HCT116 (cell line): Measurements from ENCODE around the gene COL4A3. TPM values are rescaled to one million over a fixed set of nuclear protein-coding genes. Genes with fewer than 3 reads are reported as not detected.
"Not testable (repeated sequence)": the region's sequence is repeated elsewhere in the genome, so short reads cannot be mapped to it uniquely, and the experiment has no call there.

Experiments
- ATAC-seq: fragments of 200-7000 bp; cut with Tn5 transposase; 2 replicates; pipeline ENCODE4 v1.9.1; 2020; ENCODE audit warnings: mild to moderate bottlenecking, moderate library complexity
- BruUV-seq: library from RNA; stranded (reverse); fragments of 400-500 nt; replicated peaks from 2 replicates; lab custom pipeline; 2021; lab: Mats Ljungman, UMichigan
- CTCF ChIA-PET: fragments of 300-600 bp; sonication (Branson Sonifier 250); formaldehyde crosslinking; loops from one replicate; lab custom pipeline; 2021; ENCODE audit warnings: antibody characterized with exemption; lab: Charles Lee
- POLR2A ChIA-PET: fragments of 300-600, 350-600 bp; sonication (Branson Sonifier 250); formaldehyde crosslinking; loops from one replicate; lab custom pipeline; 2021; ENCODE audit warnings: antibody characterized with exemption; lab: Charles Lee
- RAD21 ChIA-PET, 2 experiments: fragments of 300-600 bp; sonication (Branson Sonifier 250); formaldehyde crosslinking; loops; one replicate each; lab custom pipeline; 2023; ENCODE audit warnings: low total read pairs in 2 of 2; ENCODE audit not compliant: uncharacterized antibody in 2 of 2, unreplicated experiment in 2 of 2, low non-redundant PET in 1 of 2; lab: Charles Lee
- DNase-seq: peaks from one replicate; pipeline ENCODE4 v3.0.0-alpha.2; 2010; ENCODE audit warnings: low read depth, low spot score
- H2AFZ ChIP-seq: fragments of 200-600 bp; shearing (Covaris generic), sonication (generic); 2 replicates; pipeline ENCODE4 v1.6.1; 2017; ENCODE audit warnings: low read depth, mixed run types, mixed read lengths, antibody characterized with exemption, low read length; ENCODE audit not compliant: poor library complexity, severe bottlenecking
- H3K27ac ChIP-seq: 2 replicates; pipeline ENCODE4 v1.5.1; 2012; ENCODE audit warnings: low read depth, low read length
- H3K27me3 ChIP-seq: fragments of 200-600 bp; sonication (generic); 2 replicates; pipeline ENCODE4 v1.6.1; 2016; ENCODE audit warnings: mixed run types, low read length, mixed read lengths; ENCODE audit not compliant: insufficient read depth
- H3K36me3 ChIP-seq, 2 experiments: fragments of 200-500 bp in 1 of 2; fragments of 200-600 bp in 1 of 2; sonication (Bioruptor generic) in 1 of 2; sonication (generic) in 1 of 2; 2 replicates each; pipeline versions ENCODE4 v1.5.1 to v1.6.1; 2014 to 2016; ENCODE audit warnings: low read length in 2 of 2, inconsistent platforms in 1 of 2, mixed read lengths in 1 of 2, mixed run types in 1 of 2; ENCODE audit not compliant: insufficient read depth in 2 of 2, control insufficient read depth in 1 of 2
- H3K4me1 ChIP-seq, 2 experiments: fragments of 200-600 bp in 1 of 2; sonication (generic) in 1 of 2; 2 replicates each; pipeline versions ENCODE4 v1.5.1 to v1.6.1; 2012 to 2017; ENCODE audit warnings: low read length in 2 of 2, inconsistent platforms in 1 of 2, mild to moderate bottlenecking in 1 of 2, mixed read lengths in 1 of 2, mixed run types in 1 of 2, moderate library complexity in 1 of 2; ENCODE audit not compliant: insufficient read depth in 2 of 2, control insufficient read depth in 1 of 2
- H3K4me2 ChIP-seq: fragments of 200-600 bp; sonication (generic); 2 replicates; pipeline ENCODE4 v1.6.1; 2017; ENCODE audit warnings: mixed run types, low read length, mixed read lengths
- H3K4me3 ChIP-seq, 2 experiments: fragments of 200-600 bp in 1 of 2; sonication (generic) in 1 of 2; replicated peaks in 1 of 2; 2 replicates each; pipeline ENCODE4 v1.5.1; 2011 to 2016; ENCODE audit warnings: low read length in 2 of 2, control low read depth in 1 of 2, low read depth in 1 of 2, mild to moderate bottlenecking in 1 of 2, mixed read lengths in 1 of 2, mixed run types in 1 of 2
- H3K79me2 ChIP-seq: fragments of 200-600 bp; sonication (generic); 2 replicates; pipeline ENCODE4 v1.6.1; 2017; ENCODE audit warnings: mild to moderate bottlenecking, mixed run types, low read length, moderate library complexity, mixed read lengths; ENCODE audit not compliant: insufficient read depth
- H3K9ac ChIP-seq: fragments of 200-600 bp; sonication (generic); 2 replicates; pipeline ENCODE4 v1.6.1; 2016; ENCODE audit warnings: low read length, mixed read lengths
- H3K9me2 ChIP-seq: fragments of 200-600 bp; sonication (generic), shearing (Covaris generic); 2 replicates; pipeline ENCODE4 v1.6.1; 2017; ENCODE audit warnings: mixed run types, mild to moderate bottlenecking, moderate library complexity; ENCODE audit not compliant: insufficient read depth
- H3K9me3 ChIP-seq, 2 experiments: fragments of 200-500 bp in 1 of 2; fragments of 200-600 bp in 1 of 2; sonication (Bioruptor generic) in 1 of 2; sonication (generic) in 1 of 2; 2 replicates each; pipeline ENCODE4 v1.6.1; 2014 to 2017; ENCODE audit warnings: low read length in 2 of 2, mixed read lengths in 2 of 2, inconsistent platforms in 1 of 2, low read depth in 1 of 2, mild to moderate bottlenecking in 1 of 2, mixed run types in 1 of 2, moderate library complexity in 1 of 2; ENCODE audit not compliant: control insufficient read depth in 1 of 2, insufficient read depth in 1 of 2
- H4K20me1 ChIP-seq: fragments of 200-600 bp; sonication (generic), shearing (Covaris generic); 2 replicates; pipeline ENCODE4 v1.6.1; 2017; ENCODE audit warnings: mixed run types, mild to moderate bottlenecking, moderate library complexity; ENCODE audit not compliant: insufficient read depth
- CBX3 ChIP-seq: IDR thresholded peaks from 2 replicates; pipeline ENCODE4 v1.6.1; 2012; ENCODE audit warnings: low read depth
- CEBPB ChIP-seq: IDR thresholded peaks from 2 replicates; pipeline ENCODE4 v1.6.1; 2012; ENCODE audit warnings: low read depth
- EGR1 ChIP-seq: IDR thresholded peaks from 2 replicates; pipeline ENCODE4 v1.6.1; 2012; ENCODE audit warnings: low read depth
- FOSL1 ChIP-seq: IDR thresholded peaks from 2 replicates; pipeline ENCODE4 v1.6.1; 2012; ENCODE audit warnings: low read depth
- JUND ChIP-seq: IDR thresholded peaks from 2 replicates; pipeline ENCODE4 v1.6.1; 2012
- POLR2A ChIP-seq: IDR thresholded peaks from 2 replicates; pipeline ENCODE4 v1.7.0; 2011; ENCODE audit warnings: borderline replicate concordance; ENCODE audit not compliant: insufficient read depth, insufficient read length; ENCODE audit errors: extremely low read depth
- POLR2AphosphoS5 ChIP-seq: IDR thresholded peaks from 2 replicates; pipeline ENCODE4 v1.6.1; 2011; ENCODE audit warnings: mild to moderate bottlenecking, low read depth, low read length, moderate library complexity
- RAD21 ChIP-seq: IDR thresholded peaks from 2 replicates; pipeline ENCODE4 v1.6.1; 2012; ENCODE audit warnings: low read depth, mild to moderate bottlenecking
- SIN3A ChIP-seq: IDR thresholded peaks from 2 replicates; pipeline ENCODE4 v1.6.1; 2012; ENCODE audit warnings: low read depth
- SRF ChIP-seq: IDR thresholded peaks from 2 replicates; pipeline ENCODE4 v1.6.1; 2012; ENCODE audit warnings: low read depth
- ZFX ChIP-seq: fragments of 450-650 bp; IDR thresholded peaks from 2 replicates; pipeline ENCODE4 v1.6.1; 2017
- ZNF274 ChIP-seq: fragments of 200-500 bp; sonication (Bioruptor generic); IDR thresholded peaks from 2 replicates; pipeline ENCODE4 v1.6.1; 2014; ENCODE audit warnings: mild to moderate bottlenecking, low read depth, low read length, inconsistent platforms
- intact Hi-C: fragments of 100-400 bp; cut with micrococcal nuclease; formaldehyde crosslinking; loops from 2 replicates; pipeline ENCODE4 v1.10.0; 2022
- total RNA-seq: library from RNA; stranded (reverse); gene quantifications from one replicate; pipeline ENCODE4 v1.2.1, GENCODE V29; 2021; ENCODE audit not compliant: unreplicated experiment
- TF ChIP-seq, protein P1 (sequence below): IDR thresholded peaks from 2 replicates; pipeline ENCODE4 v1.6.1; 2012; ENCODE audit warnings: low read depth

COL4A3 gene
- total RNA-seq, 1 experiment from 2014 or later, result 4.9 TPM

DNA sequence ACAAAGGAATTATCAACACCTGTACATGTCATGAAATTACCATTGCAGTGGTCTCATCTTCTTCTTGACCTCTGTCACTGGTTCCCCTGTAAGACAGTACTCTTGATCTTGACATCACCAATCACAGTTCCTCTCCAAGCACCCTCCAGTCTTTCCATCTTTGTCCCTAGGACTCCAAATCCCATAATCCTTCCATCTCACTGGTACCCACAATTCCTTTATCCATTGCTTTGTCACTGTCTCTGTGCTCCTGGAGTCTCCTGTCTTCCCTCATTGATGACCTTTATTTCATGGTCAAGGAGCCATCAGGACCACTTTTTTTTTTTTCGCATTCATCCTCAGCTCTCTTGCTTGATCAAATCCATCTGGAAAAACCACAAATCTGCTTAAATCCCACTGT is 56.7 kb downstream of the COL4A3 start:
- Histone ChIP-seq H2AFZ (no peak overlapping the region), H3K79me2 (no peaks in the 10 kb centered on the region), H3K9ac (no peak overlapping the region), H3K36me3 (no peaks in the 10 kb centered on the region), H4K20me1 (no peaks in the 10 kb centered on the region), H3K9me2 (no peaks in the 10 kb centered on the region), H3K4me3 (no peak overlapping the region), H3K9me3 (no peaks in the 10 kb centered on the region), H3K4me2 (no peak overlapping the region), H3K27ac (no peak overlapping the region), H3K27me3 (no peaks in the 10 kb centered on the region), H3K4me1 (no peaks in the 10 kb centered on the region)
- intact Hi-C loops, result no loop called here
- ChIA-PET POLR2A (no interaction called here), CTCF (interaction anchor here (1.3 kb wide), 1 partner anchor 17 kb away, joined by 6 read pairs; no protein-coding TSS in a partner anchor), RAD21 (no interaction called here)
- TF ChIP-seq JUND (no peak), POLR2A (no peak), FOSL1 (no peak), CBX3 (no peak)
- no TSS peak for BruUV-seq
- DNase-seq (no peak), ATAC-seq (peak; percentile 62)

DNA sequence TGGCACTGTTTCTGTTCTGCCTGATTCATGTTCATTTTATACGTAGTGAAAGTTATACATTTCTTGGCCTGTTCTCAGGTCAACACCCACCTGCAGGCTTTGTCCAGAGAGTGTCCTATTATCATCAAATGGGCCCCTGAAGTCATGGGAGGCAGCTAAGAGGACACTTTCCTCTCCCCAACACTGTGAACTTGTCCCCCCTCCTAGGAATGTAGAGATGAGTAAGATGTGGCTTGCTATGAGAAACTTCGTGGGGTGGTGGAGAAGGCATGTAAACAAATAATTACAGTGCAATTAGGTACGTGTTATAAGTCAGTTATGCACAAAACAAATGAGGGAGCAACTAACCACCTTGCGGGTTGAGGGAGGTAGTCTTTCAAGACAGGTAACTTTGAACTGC is 57.9 kb downstream of the COL4A3 start:
- intact Hi-C loops, result no loop called here
- no peaks in the 10 kb centered on the region for H4K20me1 ChIP-seq
- no peaks in the 10 kb centered on the region for H3K36me3 ChIP-seq
- DNase-seq (no peak), ATAC-seq (no peak)
- H3K79me2 ChIP-seq, result no peaks in the 10 kb centered on the region
- H3K27me3 ChIP-seq, result no peaks in the 10 kb centered on the region
- no peaks in the 10 kb centered on the region for H3K9me3 ChIP-seq
- H3K9ac ChIP-seq, result no peak overlapping the region
- BruUV-seq, result no TSS peak
- H3K27ac ChIP-seq, result no peak overlapping the region
- RAD21 ChIA-PET, result no interaction called here
- H3K4me2 ChIP-seq, result no peak overlapping the region
- no peak for TF ChIP-seq FOSL1
- no peak for TF ChIP-seq EGR1
- TF ChIP-seq, protein P1, sequence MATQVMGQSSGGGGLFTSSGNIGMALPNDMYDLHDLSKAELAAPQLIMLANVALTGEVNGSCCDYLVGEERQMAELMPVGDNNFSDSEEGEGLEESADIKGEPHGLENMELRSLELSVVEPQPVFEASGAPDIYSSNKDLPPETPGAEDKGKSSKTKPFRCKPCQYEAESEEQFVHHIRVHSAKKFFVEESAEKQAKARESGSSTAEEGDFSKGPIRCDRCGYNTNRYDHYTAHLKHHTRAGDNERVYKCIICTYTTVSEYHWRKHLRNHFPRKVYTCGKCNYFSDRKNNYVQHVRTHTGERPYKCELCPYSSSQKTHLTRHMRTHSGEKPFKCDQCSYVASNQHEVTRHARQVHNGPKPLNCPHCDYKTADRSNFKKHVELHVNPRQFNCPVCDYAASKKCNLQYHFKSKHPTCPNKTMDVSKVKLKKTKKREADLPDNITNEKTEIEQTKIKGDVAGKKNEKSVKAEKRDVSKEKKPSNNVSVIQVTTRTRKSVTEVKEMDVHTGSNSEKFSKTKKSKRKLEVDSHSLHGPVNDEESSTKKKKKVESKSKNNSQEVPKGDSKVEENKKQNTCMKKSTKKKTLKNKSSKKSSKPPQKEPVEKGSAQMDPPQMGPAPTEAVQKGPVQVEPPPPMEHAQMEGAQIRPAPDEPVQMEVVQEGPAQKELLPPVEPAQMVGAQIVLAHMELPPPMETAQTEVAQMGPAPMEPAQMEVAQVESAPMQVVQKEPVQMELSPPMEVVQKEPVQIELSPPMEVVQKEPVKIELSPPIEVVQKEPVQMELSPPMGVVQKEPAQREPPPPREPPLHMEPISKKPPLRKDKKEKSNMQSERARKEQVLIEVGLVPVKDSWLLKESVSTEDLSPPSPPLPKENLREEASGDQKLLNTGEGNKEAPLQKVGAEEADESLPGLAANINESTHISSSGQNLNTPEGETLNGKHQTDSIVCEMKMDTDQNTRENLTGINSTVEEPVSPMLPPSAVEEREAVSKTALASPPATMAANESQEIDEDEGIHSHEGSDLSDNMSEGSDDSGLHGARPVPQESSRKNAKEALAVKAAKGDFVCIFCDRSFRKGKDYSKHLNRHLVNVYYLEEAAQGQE, result no peak
- TF ChIP-seq POLR2AphosphoS5, result no peak
- TF ChIP-seq ZFX, result no peak
- no peak for TF ChIP-seq CEBPB
- TF ChIP-seq SRF, result no peak
- TF ChIP-seq RAD21, result no peak
- TF ChIP-seq ZNF274, result no peak
- no peak for TF ChIP-seq CBX3
- no peak for TF ChIP-seq JUND
- TF ChIP-seq SIN3A, result no peak
- no peak for TF ChIP-seq POLR2A
- POLR2A ChIA-PET, result no interaction called here
- no peak overlapping the region for H3K4me3 ChIP-seq
- CTCF ChIA-PET, result interaction anchor here (1.3 kb wide), 1 partner anchor 16 kb away, joined by 6 read pairs; no protein-coding TSS in a partner anchor
- no peaks in the 10 kb centered on the region for H3K4me1 ChIP-seq
- H2AFZ ChIP-seq, result no peak overlapping the region
- no peaks in the 10 kb centered on the region for H3K9me2 ChIP-seq

DNA sequence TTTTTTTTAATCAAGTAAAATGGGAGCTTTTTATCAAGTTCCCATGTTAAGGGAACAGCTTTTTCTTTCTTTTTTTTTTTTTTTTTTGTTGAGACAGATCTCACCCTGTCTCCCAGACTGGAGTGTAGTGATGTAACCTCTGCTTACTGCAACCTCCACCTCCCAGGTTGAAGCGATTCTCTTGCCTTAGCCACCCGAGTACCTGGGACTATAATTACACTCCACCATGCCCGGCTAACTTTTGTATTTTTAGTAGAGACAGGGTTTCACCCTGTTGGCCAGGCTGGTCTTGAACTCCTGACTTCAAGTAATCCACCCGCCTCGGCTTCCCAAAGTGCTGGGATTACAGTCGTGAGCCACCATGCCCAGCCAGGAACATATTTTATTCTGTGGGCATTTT is 61.2 kb downstream of the COL4A3 start:
- RAD21 ChIA-PET, H3K4me2 ChIP-seq, H3K9ac ChIP-seq, POLR2A ChIA-PET, ATAC-seq, H3K9me2 ChIP-seq, DNase-seq, H3K27ac ChIP-seq, H3K4me1 ChIP-seq, H4K20me1 ChIP-seq, H3K27me3 ChIP-seq, H2AFZ ChIP-seq, H3K4me3 ChIP-seq, H3K36me3 ChIP-seq, H3K79me2 ChIP-seq, BruUV-seq, H3K9me3 ChIP-seq, intact Hi-C loops: not testable (repeated sequence)
- CTCF ChIA-PET, result interaction anchor here (2.7 to 3.3 kb wide), 2 partner anchors 12 to 13 kb away, joined by 18 to 19 read pairs; no protein-coding TSS in a partner anchor
